Prostate gland (tissue), 2 donors: Measurements from ENCODE around the gene CLEC18A. TPM values are rescaled to one million over a fixed set of nuclear protein-coding genes. Genes with fewer than 3 reads are reported as not detected.

Experiments used
- DNase-seq: peaks from one replicate; pipeline ENCODE4 v3.0.0-alpha.2; 2019; ENCODE audit warnings: low spot score
- H3K27ac ChIP-seq, 2 donors: fragments of 200-600 bp; sonication (generic); 2 replicates each; pipeline ENCODE4 v1.5.1; 2017 to 2019
- H3K27me3 ChIP-seq: fragments of 200-600 bp; sonication (generic); replicated peaks from 2 replicates; pipeline ENCODE4 v1.5.1; 2019; ENCODE audit not compliant: insufficient read depth
- H3K36me3 ChIP-seq, 2 donors: fragments of 200-600 bp; sonication (generic); 1 replicate in 1 of 2; 2 replicates in 1 of 2; pipeline versions ENCODE4 v1.5.1 to v1.8.1; 2017 to 2019
- H3K4me1 ChIP-seq: fragments of 200-600 bp; sonication (generic); replicated peaks from 2 replicates; pipeline ENCODE4 v1.5.1; 2019
- H3K4me3 ChIP-seq, 2 donors: fragments of 200-600 bp; sonication (generic); 2 replicates each; pipeline ENCODE4 v1.5.1; 2017 to 2019
- H3K9me3 ChIP-seq: fragments of 200-600 bp; sonication (generic); 2 replicates; pipeline ENCODE4 v1.5.1; 2017
- POLR2A ChIP-seq: fragments of 450-650 bp; IDR thresholded peaks from one replicate; pipeline ENCODE4 v1.6.1; 2016; ENCODE audit warnings: antibody characterized with exemption, mild to moderate bottlenecking
- POLR2AphosphoS5 ChIP-seq: sonication (generic); formaldehyde crosslinking; IDR thresholded peaks from one replicate; pipeline ENCODE4 v1.6.1; 2017; ENCODE audit warnings: antibody characterized with exemption
- WGBS: methylation state at CpG from one replicate; pipeline ENCODE4 v1.1.5; 2018; 5-methylcytosine and 5-hydroxymethylcytosine counted together
- intact Hi-C: fragments of 100-400 bp; cut with DNase I; formaldehyde crosslinking; loops from one replicate; pipeline ENCODE4 v1.14.2; 2022
- total RNA-seq, 2 donors: library from RNA; depleted of rRNA; stranded (reverse); fragments of >200 nt; gene quantifications; one replicate each; pipeline ENCODE4 v1.1.0, GENCODE V29; 2016
- TF ChIP-seq, protein P1 (sequence below), 4 experiments: fragments of 200-600 bp in 2 of 4; fragments of 450-650 bp in 2 of 4; sonication (generic) in 2 of 4; IDR thresholded peaks; 1 replicate in 3 of 4; 2 replicates in 1 of 4; pipeline ENCODE4 v1.5.1; 2016 to 2019; ENCODE audit warnings: antibody characterized with exemption in 4 of 4, mild to moderate bottlenecking in 2 of 4, moderate library complexity in 2 of 4

The CLEC18A gene
- total RNA-seq, 2 donors from 2014 or later = 1.5 to 8.0 TPM

DNA sequence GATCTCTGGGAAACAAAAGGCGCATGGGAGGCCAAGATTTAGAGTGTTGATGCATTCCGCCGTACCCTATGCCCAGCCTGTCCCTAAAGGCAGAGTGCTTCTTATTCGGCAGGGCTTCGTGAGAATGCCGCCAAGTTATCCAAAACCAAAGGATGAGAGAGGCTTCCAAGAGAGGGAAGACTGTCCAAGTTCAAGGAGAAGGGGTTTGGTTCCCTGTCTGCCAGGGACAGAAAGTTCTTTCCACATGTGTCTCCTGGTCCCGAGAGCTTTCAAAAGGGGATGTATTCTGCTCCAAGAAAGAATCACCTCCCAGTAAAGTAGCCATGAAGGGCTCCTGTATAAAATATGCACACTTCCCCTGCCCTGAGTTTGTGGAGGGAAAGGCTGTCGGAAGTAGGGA lies 42.1 kb upstream of the CLEC18A start:
- intact Hi-C loops = no loop called here
- Histone ChIP-seq H3K27me3 (no peaks in the 10 kb centered on the region), H3K4me1 (peaks cover 3% of the 10 kb centered on the region), H3K27ac (no peak overlapping the region), H3K9me3 (no peaks in the 10 kb centered on the region), H3K36me3 (no peaks in the 10 kb centered on the region), H3K4me3 (no peak overlapping the region)
- 83% methylated on average over 8 of the region's 8 CpGs for WGBS
- TF ChIP-seq, protein P1, sequence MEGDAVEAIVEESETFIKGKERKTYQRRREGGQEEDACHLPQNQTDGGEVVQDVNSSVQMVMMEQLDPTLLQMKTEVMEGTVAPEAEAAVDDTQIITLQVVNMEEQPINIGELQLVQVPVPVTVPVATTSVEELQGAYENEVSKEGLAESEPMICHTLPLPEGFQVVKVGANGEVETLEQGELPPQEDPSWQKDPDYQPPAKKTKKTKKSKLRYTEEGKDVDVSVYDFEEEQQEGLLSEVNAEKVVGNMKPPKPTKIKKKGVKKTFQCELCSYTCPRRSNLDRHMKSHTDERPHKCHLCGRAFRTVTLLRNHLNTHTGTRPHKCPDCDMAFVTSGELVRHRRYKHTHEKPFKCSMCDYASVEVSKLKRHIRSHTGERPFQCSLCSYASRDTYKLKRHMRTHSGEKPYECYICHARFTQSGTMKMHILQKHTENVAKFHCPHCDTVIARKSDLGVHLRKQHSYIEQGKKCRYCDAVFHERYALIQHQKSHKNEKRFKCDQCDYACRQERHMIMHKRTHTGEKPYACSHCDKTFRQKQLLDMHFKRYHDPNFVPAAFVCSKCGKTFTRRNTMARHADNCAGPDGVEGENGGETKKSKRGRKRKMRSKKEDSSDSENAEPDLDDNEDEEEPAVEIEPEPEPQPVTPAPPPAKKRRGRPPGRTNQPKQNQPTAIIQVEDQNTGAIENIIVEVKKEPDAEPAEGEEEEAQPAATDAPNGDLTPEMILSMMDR (IDR thresholded peaks at IDR 0.05) = no peak
- TF ChIP-seq POLR2A = no peak
- no peak for TF ChIP-seq POLR2AphosphoS5
- no peak for DNase-seq

DNA sequence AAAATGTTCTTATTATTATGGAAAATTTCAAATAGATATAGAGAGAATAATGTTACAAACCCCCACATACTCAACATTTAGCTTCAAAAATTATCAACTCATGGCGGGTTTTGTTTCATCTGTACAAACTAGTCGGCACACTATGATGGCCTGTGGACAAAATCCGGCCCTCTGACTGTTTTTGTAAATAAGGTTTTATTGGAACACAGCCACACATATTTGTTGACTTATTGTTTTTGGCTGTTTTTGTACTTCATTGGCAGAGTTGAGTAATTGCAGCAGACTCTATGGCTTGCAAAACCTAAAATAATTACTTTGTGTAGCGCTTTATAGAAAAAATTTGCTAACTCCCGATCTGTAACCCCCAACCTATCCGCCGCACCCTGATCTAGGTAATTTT lies 41.4 kb upstream of the CLEC18A start:
- 81% methylated on average over 7 of the region's 7 CpGs for WGBS
- H3K27me3 ChIP-seq = no peaks in the 10 kb centered on the region
- intact Hi-C loops = no loop called here
- no peak overlapping the region for H3K4me3 ChIP-seq
- no peaks in the 10 kb centered on the region for H3K9me3 ChIP-seq
- TF ChIP-seq POLR2AphosphoS5 = peak; percentile 23
- TF ChIP-seq, protein P1 (IDR thresholded peaks at IDR 0.05) = no peak
- H3K4me1 ChIP-seq = peaks cover 3% of the 10 kb centered on the region
- no peaks in the 10 kb centered on the region for H3K36me3 ChIP-seq
- DNase-seq = no peak
- H3K27ac ChIP-seq = peak overlapping the region in 1 of 2 donors; percentile 38

DNA sequence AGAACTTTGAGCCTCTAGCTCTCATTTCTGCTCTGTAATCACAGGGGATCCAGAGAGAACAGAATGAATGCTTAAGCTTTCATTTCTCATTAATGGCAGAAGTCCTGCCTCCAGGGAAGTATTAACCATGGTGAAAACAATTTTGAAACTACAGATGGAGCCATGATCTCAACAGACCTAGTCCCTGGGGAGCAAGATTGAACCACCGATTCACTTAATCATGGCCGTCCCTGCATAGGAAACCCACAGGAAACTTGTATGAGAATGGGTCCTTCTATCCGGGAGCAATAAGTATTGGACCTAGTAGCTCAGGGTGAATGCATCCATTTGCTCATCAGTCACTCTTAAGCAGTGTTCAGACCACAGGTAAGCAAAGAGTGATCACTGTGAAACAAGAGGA lies 40.2 kb upstream of the CLEC18A start:
- DNase-seq = no peak
- no peaks in the 10 kb centered on the region for H3K36me3 ChIP-seq
- 84% methylated on average over 3 of the region's 3 CpGs for WGBS
- intact Hi-C loops = no loop called here
- no peaks in the 10 kb centered on the region for H3K9me3 ChIP-seq
- peaks cover 3% of the 10 kb centered on the region for H3K4me1 ChIP-seq
- TF ChIP-seq POLR2AphosphoS5 (no peak), POLR2A (no peak)
- TF ChIP-seq, protein P1 (IDR thresholded peaks at IDR 0.05) = no peak
- H3K27me3 ChIP-seq = no peaks in the 10 kb centered on the region
- no peak overlapping the region for H3K4me3 ChIP-seq
- no peak overlapping the region for H3K27ac ChIP-seq

DNA sequence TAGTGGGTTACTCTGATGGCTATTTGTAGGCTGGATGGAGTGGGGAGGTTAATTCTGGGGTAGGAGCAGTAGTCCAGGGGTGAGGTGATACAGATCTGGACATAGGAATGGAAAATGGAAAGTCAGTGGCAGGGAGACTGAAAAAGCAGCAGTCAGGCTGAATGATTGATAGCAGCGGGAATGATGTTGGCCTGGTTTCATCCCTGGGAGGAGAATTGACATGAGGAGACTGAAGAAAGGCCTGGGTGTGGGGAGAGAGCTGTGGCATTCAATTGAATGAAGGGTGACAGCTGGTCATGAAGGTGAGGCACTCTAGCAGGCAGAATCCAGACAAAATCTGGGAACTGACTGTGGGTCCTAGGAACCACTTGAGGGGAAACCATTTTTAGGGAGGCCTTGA lies 34.7 kb upstream of the CLEC18A start:
- intact Hi-C loops = no loop called here
- 96% methylated on average over 1 of the region's 1 CpG for WGBS

DNA sequence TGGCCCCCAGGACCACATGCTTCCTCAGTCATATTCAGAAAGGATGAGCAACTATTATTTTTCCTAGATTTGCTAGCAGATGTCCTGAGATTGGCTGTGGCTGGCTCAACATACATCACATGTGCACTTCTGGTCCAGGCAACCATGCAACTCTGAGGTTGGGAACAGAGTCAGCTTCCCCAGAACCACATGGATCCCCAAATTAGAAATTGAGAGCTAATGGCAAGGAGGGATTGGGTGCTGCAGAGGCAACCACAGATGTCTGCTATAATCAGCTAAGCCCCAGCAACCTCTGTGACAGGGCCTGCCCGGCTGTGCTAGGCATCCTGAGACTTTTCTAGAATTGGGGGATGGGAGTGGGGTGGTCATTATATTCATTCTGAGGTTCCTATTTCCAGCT lies 33.8 kb upstream of the CLEC18A start:
- H3K27me3 ChIP-seq = no peaks in the 10 kb centered on the region
- WGBS = 58% methylated on average over 1 of the region's 1 CpG
- intact Hi-C loops = no loop called here
- H3K9me3 ChIP-seq = no peaks in the 10 kb centered on the region
- no peak for TF ChIP-seq POLR2A
- TF ChIP-seq POLR2AphosphoS5 = no peak
- TF ChIP-seq, protein P1 (IDR thresholded peaks at IDR 0.05) = no peak
- DNase-seq = no peak
- no peak overlapping the region for H3K27ac ChIP-seq
- H3K4me3 ChIP-seq = no peak overlapping the region
- no peaks in the 10 kb centered on the region for H3K36me3 ChIP-seq
- H3K4me1 ChIP-seq = no peaks in the 10 kb centered on the region

More for the DNA sequence above, 34.7 kb upstream of the CLEC18A start:
- H3K4me3 ChIP-seq = no peak overlapping the region
- no peaks in the 10 kb centered on the region for H3K9me3 ChIP-seq
- no peaks in the 10 kb centered on the region for H3K27me3 ChIP-seq
- no peaks in the 10 kb centered on the region for H3K4me1 ChIP-seq
- no peak for DNase-seq
- no peaks in the 10 kb centered on the region for H3K36me3 ChIP-seq
- TF ChIP-seq, protein P1 (IDR thresholded peaks at IDR 0.05) = no peak
- no peak for TF ChIP-seq POLR2AphosphoS5
- no peak for TF ChIP-seq POLR2A
- H3K27ac ChIP-seq = no peak overlapping the region
